Mesenchymal stem cell (in vitro differentiated cells and primary cell): ENCODE measurements around the gene RNF123.

ENCODE experiments used
- DNase-seq: peaks from one replicate; pipeline ENCODE4 v3.0.0-alpha.2; 2013
- H2AFZ ChIP-seq: one replicate; pipeline ENCODE4 v1.6.1; 2013; ENCODE audit warnings: low read depth, mild to moderate bottlenecking, control low read depth, inconsistent platforms, low read length, moderate library complexity
- H2AK5ac ChIP-seq: 2 replicates; pipeline ENCODE4 v1.6.1; 2013; ENCODE audit warnings: low read length, moderate library complexity, mild to moderate bottlenecking, inconsistent platforms; ENCODE audit not compliant: severe bottlenecking
- H2BK120ac ChIP-seq: one replicate; pipeline ENCODE4 v1.6.1; 2013; ENCODE audit warnings: low read depth, mild to moderate bottlenecking, inconsistent platforms, low read length, moderate library complexity
- H2BK12ac ChIP-seq, 2 experiments: one replicate each; pipeline ENCODE4 v1.6.1; 2013; ENCODE audit warnings: inconsistent platforms in 2 of 2, low read length in 2 of 2, mild to moderate bottlenecking in 2 of 2, moderate library complexity in 2 of 2, control low read depth in 1 of 2
- H2BK15ac ChIP-seq: one replicate; pipeline ENCODE4 v1.6.1; 2013; ENCODE audit warnings: mild to moderate bottlenecking, low read depth, inconsistent platforms; ENCODE audit not compliant: poor library complexity, severe bottlenecking
- H2BK5ac ChIP-seq: 2 replicates; pipeline ENCODE4 v1.6.1; 2013; ENCODE audit warnings: low read depth, mild to moderate bottlenecking, low read length, control low read depth, inconsistent platforms; ENCODE audit not compliant: poor library complexity, severe bottlenecking
- H3K14ac ChIP-seq, 2 experiments: one replicate each; pipeline ENCODE4 v1.6.1; 2013; ENCODE audit warnings: inconsistent platforms in 2 of 2, low read length in 2 of 2, control low read depth in 1 of 2, mild to moderate bottlenecking in 1 of 2, moderate library complexity in 1 of 2
- H3K18ac ChIP-seq, 2 experiments: one replicate each; pipeline ENCODE4 v1.6.1; 2013; ENCODE audit warnings: inconsistent platforms in 2 of 2, low read length in 2 of 2, control low read depth in 1 of 2, low read depth in 1 of 2, mild to moderate bottlenecking in 1 of 2
- H3K23ac ChIP-seq, 2 experiments: one replicate each; pipeline ENCODE4 v1.6.1; 2013; ENCODE audit warnings: inconsistent platforms in 2 of 2, low read length in 2 of 2, mild to moderate bottlenecking in 2 of 2, moderate library complexity in 2 of 2, control low read depth in 1 of 2
- H3K27ac ChIP-seq: 2 replicates; pipeline ENCODE4 v1.5.1; 2013; ENCODE audit warnings: mild to moderate bottlenecking, moderate library complexity, low read length, control low read depth, inconsistent platforms; ENCODE audit not compliant: poor library complexity, severe bottlenecking
- H3K27me3 ChIP-seq, 2 experiments: 2 replicates each; pipeline versions ENCODE4 v1.6.1 to v1.7.0; 2013; ENCODE audit warnings: low read length in 2 of 2, mild to moderate bottlenecking in 2 of 2, moderate library complexity in 2 of 2, control low read depth in 1 of 2, inconsistent platforms in 1 of 2; ENCODE audit not compliant: control insufficient read depth in 1 of 2, insufficient read depth in 1 of 2
- H3K36me3 ChIP-seq, 2 experiments: 2 replicates each; pipeline versions ENCODE4 v1.6.1 to v1.7.0; 2013; ENCODE audit warnings: low read length in 2 of 2, control low read depth in 1 of 2, inconsistent platforms in 1 of 2, low read depth in 1 of 2, mild to moderate bottlenecking in 1 of 2; ENCODE audit not compliant: insufficient read depth in 2 of 2, control insufficient read depth in 1 of 2
- H3K4ac ChIP-seq, 2 experiments: one replicate each; pipeline ENCODE4 v1.6.1; 2013; ENCODE audit warnings: inconsistent platforms in 2 of 2, low read length in 2 of 2, mild to moderate bottlenecking in 2 of 2, moderate library complexity in 2 of 2, control low read depth in 1 of 2, low read depth in 1 of 2
- H3K4me1 ChIP-seq: 2 replicates; pipeline ENCODE4 v1.6.1; 2013; ENCODE audit warnings: low read depth, low read length, control low read depth; ENCODE audit not compliant: control insufficient read depth, insufficient read depth
- H3K4me2 ChIP-seq: 2 replicates; pipeline ENCODE4 v1.6.1; 2013; ENCODE audit warnings: low read length, mild to moderate bottlenecking, inconsistent platforms; ENCODE audit not compliant: poor library complexity, severe bottlenecking
- H3K4me3 ChIP-seq, 2 experiments: 2 replicates each; pipeline versions ENCODE4 v1.5.1 to v1.7.0; 2013; ENCODE audit warnings: low read length in 2 of 2, mild to moderate bottlenecking in 2 of 2, control low read depth in 1 of 2, low read depth in 1 of 2; ENCODE audit not compliant: insufficient read depth in 1 of 2
- H3K79me1 ChIP-seq: replicated peaks from 2 replicates; pipeline ENCODE4 v1.6.1; 2013; ENCODE audit warnings: mild to moderate bottlenecking, control low read depth, low read length, inconsistent platforms; ENCODE audit not compliant: poor library complexity, severe bottlenecking
- H3K9ac ChIP-seq: 2 replicates; pipeline ENCODE4 v1.7.0; 2013; ENCODE audit warnings: mild to moderate bottlenecking, low read length, moderate library complexity
- H3K9me3 ChIP-seq: 2 replicates; pipeline ENCODE4 v1.7.0; 2013; ENCODE audit warnings: mild to moderate bottlenecking, low read length; ENCODE audit not compliant: control insufficient read depth
- H4K8ac ChIP-seq: one replicate; pipeline ENCODE4 v1.6.1; 2013; ENCODE audit warnings: inconsistent platforms, mild to moderate bottlenecking, low read length, moderate library complexity
- H4K91ac ChIP-seq: one replicate; pipeline ENCODE4 v1.6.1; 2013; ENCODE audit warnings: mild to moderate bottlenecking, low read length, inconsistent platforms
- whole genome bisulfite sequencing: methylation state at CpG from one replicate; pipeline ENCODE4 v1.1.7; 2013; ENCODE audit warnings: mixed read lengths; 5-methylcytosine and 5-hydroxymethylcytosine counted together

Gene RNF123

DNA sequence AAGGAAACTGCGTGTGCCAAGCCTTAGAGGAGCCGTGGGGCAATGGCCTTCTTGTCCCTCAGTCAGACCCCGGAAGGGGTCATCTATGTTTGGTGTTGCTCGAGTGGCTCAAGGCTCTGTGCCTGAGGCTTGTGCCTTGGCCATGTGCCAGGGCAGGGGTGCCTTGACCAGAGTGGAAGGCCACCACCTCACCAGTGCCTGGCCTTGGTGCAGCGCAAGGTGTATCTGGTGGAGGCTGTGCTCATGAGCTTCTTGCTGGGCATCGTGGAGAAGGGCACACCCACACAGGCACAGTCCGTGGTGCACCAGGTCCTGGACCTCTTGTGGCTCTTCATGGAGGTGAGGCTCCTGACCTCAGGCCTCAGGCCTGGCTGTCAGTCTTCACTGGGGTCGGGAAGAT, 10.7 kb downstream of the RNF123 start:
- peaks cover 7% of the 10 kb centered on the region for H3K79me1 ChIP-seq
- H3K9me3 ChIP-seq, result no peaks in the 10 kb centered on the region
- no peak overlapping the region for H3K4ac ChIP-seq
- H3K27me3 ChIP-seq, result no peaks in the 10 kb centered on the region
- no peak overlapping the region for H2BK15ac ChIP-seq
- WGBS, result 92% methylated on average over 8 of the region's 8 CpGs
- H3K36me3 ChIP-seq, result peaks cover 51 to 79% of the 10 kb centered on the region in 2 experiments
- H4K91ac ChIP-seq, result no peak overlapping the region
- H2BK12ac ChIP-seq, result no peak overlapping the region
- no peak overlapping the region for H3K23ac ChIP-seq
- no peak overlapping the region for H2AFZ ChIP-seq
- H2AK5ac ChIP-seq, result no peak overlapping the region
- DNase-seq, result no peak
- no peak overlapping the region for H3K27ac ChIP-seq
- H3K4me3 ChIP-seq, result no peak overlapping the region
- no peak overlapping the region for H2BK5ac ChIP-seq
- no peak overlapping the region for H3K14ac ChIP-seq
- H2BK120ac ChIP-seq, result no peak overlapping the region
- H3K9ac ChIP-seq, result no peak overlapping the region
- no peak overlapping the region for H3K4me2 ChIP-seq
- H3K18ac ChIP-seq, result no peak overlapping the region
- H3K4me1 ChIP-seq, result peaks cover 12% of the 10 kb centered on the region
- no peak overlapping the region for H4K8ac ChIP-seq

GRCh38 chr3:49700453-49701128, 11.2 kb downstream of the RNF123 start:
- no peak overlapping the region for H3K18ac ChIP-seq
- no peak overlapping the region for H3K9ac ChIP-seq
- no peak overlapping the region for H3K27ac ChIP-seq
- H2BK15ac ChIP-seq, result no peak overlapping the region
- peaks cover 55 to 84% of the 10 kb centered on the region in 2 experiments for H3K36me3 ChIP-seq
- H4K8ac ChIP-seq, result no peak overlapping the region
- no peak for DNase-seq
- no peak overlapping the region for H3K4ac ChIP-seq
- no peaks in the 10 kb centered on the region for H3K27me3 ChIP-seq
- H2AK5ac ChIP-seq, result no peak overlapping the region
- H3K4me1 ChIP-seq, result peaks cover 13% of the 10 kb centered on the region
- H2BK120ac ChIP-seq, result no peak overlapping the region
- H2BK12ac ChIP-seq, result no peak overlapping the region
- no peak overlapping the region for H3K14ac ChIP-seq
- H3K4me3 ChIP-seq, result no peak overlapping the region
- no peak overlapping the region for H3K4me2 ChIP-seq
- no peaks in the 10 kb centered on the region for H3K9me3 ChIP-seq
- no peak overlapping the region for H2BK5ac ChIP-seq
- 81% methylated on average over 13 of the region's 13 CpGs for WGBS
- H2AFZ ChIP-seq, result no peak overlapping the region
- peaks cover 7% of the 10 kb centered on the region for H3K79me1 ChIP-seq
- H3K23ac ChIP-seq, result no peak overlapping the region
- H4K91ac ChIP-seq, result no peak overlapping the region

DNA sequence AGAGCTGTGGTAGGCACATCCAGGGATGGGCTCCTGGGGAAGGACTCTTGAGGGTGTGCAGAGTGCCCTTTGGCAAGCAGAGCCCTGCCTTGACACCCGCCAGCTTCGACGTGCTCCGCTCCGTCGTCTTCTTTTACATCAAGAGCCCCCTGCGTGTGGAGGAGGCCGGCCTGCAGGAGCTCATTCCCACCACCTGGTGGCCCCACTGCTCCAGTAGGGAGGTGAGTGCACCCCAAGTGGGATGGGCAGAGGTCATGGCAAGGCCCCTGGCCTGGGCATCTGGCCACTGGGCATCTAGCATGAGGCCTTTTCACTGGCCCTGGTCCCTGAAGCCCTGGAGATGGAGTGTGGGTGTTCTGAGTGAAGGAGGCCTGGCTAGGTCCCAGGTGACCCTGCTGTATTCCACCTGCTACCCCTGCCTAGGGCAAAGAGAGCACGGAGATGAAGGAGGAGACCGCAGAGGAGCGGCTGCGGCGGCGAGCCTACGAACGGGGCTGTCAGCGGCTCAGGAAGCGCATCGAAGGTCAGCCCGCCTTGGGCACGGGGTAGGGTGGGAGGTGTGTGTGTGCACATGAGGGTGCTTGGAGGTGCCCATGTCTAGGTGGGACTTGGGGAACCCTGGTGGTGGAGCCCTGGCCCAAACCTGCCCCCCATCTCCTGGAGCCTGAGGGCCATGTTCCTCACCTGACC, 12.2 kb downstream of the RNF123 start:
- Histone ChIP-seq H3K27me3 (no peaks in the 10 kb centered on the region), H4K91ac (no peak overlapping the region), H3K27ac (no peak overlapping the region), H3K79me1 (peaks cover 7% of the 10 kb centered on the region), H3K4me1 (peaks cover 22% of the 10 kb centered on the region), H3K23ac (no peak overlapping the region), H2BK12ac (no peak overlapping the region), H3K4me3 (no peak overlapping the region), H2AK5ac (no peak overlapping the region), H3K4ac (no peak overlapping the region), H3K4me2 (no peak overlapping the region), H2BK15ac (no peak overlapping the region), H3K9me3 (no peaks in the 10 kb centered on the region), H3K18ac (no peak overlapping the region), H2AFZ (no peak overlapping the region), H3K14ac (no peak overlapping the region), H3K9ac (no peak overlapping the region), H2BK120ac (no peak overlapping the region), H4K8ac (peak overlapping the region; percentile 19), H2BK5ac (no peak overlapping the region), H3K36me3 (peaks cover 65 to 94% of the 10 kb centered on the region in 2 experiments)
- 89% methylated on average over 21 of the region's 21 CpGs for WGBS
- no peak for DNase-seq

DNA sequence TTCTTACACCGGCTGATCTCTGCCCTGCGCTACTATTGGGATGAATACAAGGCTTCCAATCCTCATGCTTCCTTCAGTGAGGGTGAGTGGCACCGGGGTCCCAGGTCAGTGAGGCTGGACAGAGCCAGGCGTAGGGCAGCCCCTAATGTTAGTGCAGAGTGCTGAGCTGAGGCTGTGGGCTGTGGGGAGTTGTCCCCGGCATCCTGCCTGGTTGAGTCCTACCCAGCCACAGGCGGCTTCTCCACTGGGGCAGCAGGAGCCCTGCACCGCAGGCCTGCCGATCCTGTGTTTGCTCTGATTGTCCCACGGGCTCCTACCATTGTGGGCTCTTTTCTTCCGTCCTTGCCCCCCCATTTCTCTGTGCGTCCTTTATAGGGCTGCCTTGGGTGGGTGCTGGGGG, 13.3 kb downstream of the RNF123 start:
- no peak overlapping the region for H3K9ac ChIP-seq
- no peak overlapping the region for H3K27ac ChIP-seq
- no peak overlapping the region for H3K4ac ChIP-seq
- no peak overlapping the region for H2AK5ac ChIP-seq
- no peak overlapping the region for H2AFZ ChIP-seq
- H3K18ac ChIP-seq, result no peak overlapping the region
- H3K27me3 ChIP-seq, result no peaks in the 10 kb centered on the region
- H4K91ac ChIP-seq, result no peak overlapping the region
- H2BK12ac ChIP-seq, result no peak overlapping the region
- peaks cover 2% of the 10 kb centered on the region for H3K79me1 ChIP-seq
- no peak overlapping the region for H3K23ac ChIP-seq
- H3K36me3 ChIP-seq, result peaks cover 63 to 89% of the 10 kb centered on the region in 2 experiments
- H2BK120ac ChIP-seq, result no peak overlapping the region
- no peak overlapping the region for H3K4me2 ChIP-seq
- no peak overlapping the region for H3K14ac ChIP-seq
- no peak overlapping the region for H2BK15ac ChIP-seq
- H3K4me3 ChIP-seq, result no peak overlapping the region
- peaks cover 31% of the 10 kb centered on the region for H3K4me1 ChIP-seq
- 93% methylated on average over 11 of the region's 11 CpGs for WGBS
- no peak overlapping the region for H4K8ac ChIP-seq
- no peaks in the 10 kb centered on the region for H3K9me3 ChIP-seq
- DNase-seq, result no peak
- H2BK5ac ChIP-seq, result no peak overlapping the region
